HG02973 (cell line): ENCODE results near the gene LCOR.
"Not testable (repeated sequence)": the region's sequence is repeated elsewhere in the genome, so short reads cannot be mapped to it uniquely, and the experiment has no call there.

ENCODE experiments used
- ATAC-seq: cut with Tn5 transposase; IDR thresholded peaks from one replicate; pipeline ENCODE4 v1.9.1; 2021; ENCODE audit warnings: moderate library complexity; ENCODE audit not compliant: unreplicated experiment

The LCOR gene

DNA sequence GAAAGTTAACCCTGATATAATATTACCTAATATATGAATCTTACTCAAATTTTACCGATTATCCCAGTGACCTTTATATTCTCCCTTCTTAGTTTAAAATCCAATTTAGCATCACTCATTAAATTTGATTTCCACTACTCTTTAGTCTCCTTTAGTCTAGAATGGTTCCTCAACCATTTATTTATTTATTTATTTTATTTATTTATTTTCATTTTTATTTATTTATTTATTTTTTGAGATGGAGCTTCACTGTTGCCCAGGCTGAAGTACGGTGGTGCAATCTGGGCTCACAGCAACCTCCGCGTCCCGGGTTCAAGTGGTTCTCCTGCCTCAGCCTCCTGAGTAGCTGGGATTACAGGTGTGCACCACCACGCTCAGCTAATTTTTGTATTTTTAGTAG lies 92.8 kb downstream of the LCOR start:
- no peak for ATAC-seq

DNA sequence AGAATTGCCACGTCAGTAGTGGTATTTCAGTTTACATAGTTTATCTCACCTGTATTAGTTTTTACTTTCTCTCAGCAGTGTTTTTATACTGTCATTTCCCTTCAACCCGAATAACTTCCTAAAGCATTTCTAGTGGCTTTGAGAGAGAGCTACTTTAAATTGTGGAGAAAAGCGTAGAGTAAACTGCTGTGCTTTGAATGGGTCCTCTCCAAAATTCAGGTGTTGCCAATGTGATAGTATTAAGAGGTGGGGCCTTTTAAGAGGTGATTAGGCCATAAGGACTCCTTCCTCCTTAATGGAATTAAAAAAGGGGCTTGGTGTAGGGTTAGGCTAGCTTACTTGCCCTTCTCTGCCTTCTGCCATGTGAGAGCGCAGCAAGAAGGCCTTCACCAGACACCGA lies 98.4 kb downstream of the LCOR start:
- ATAC-seq: no peak

DNA sequence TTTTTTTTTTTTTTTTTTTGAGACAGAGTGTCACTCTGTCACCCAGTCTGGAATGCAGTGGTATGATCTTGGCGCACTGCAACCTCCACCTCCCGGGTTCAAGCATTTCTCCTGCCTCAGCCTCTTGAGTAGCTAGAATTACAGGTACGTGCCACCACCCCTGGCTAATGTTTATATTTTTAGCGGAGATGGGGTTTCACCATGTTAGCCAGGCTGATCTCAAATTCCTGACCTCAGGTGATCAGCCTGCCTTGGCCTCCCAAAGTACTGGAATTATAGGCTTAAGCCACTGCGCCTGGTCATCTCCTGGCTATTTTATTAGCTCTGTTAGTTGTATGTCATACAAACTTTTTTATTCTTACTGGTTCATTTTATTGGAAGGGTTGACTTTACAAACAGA lies 103.0 kb downstream of the LCOR start:
- ATAC-seq: no peak

DNA sequence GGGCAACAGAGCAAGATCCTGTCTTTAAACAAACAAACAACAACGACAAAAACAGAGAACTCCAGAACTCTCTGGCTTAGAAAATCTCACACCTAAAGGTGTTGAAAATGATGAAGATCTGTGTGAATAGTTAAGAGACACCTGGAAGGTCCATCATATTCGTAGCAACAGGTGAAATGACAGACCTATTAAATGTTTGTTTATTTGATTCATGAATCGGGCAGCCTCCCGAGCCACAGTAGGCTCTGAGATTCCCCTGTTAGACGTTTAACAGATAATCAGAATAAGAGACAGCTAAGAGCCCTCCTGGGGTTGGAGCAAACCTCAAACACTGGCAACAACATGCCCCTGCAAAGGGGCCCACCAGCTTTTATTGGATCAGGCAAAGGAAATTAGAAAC lies 103.7 kb downstream of the LCOR start:
- no peak for ATAC-seq

DNA sequence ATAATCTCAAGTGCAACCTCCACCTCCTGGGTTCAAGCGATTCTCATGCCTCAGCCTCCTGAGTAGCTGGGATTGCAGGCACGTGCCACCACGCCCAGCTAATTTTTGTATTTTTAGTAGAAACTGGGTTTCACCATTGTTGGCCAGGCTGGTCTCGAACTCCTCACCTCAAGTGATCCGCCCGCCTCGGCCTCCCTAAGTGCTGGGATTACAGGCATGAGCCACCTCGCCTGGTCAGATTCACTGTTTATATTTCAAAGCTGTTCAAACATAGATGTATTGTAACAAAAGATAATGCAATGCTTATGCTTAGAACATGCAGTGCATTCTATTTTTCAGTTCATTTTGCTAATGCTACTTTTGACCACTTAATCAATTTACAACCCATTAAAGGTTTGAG lies 111.1 kb downstream of the LCOR start:
- not testable (repeated sequence) for ATAC-seq

DNA sequence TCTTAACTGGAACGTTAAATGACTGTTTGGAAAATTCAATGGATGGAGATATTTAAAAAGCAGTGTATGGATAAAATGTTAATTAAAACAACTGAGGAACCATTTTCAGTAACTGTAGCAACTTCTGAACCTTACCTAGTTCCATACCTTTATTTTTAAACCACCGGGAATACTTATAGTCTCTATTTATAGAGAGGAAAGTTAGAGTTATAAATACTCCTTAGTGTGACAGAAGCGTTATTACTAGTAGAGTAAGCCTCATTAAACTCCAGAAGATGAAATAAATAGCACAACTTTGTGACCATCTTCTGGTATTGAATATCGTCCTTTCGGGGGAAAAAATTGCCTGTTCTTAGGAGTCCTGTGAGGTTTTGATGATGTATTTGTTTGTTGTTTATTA lies 114.9 kb downstream of the LCOR start:
- ATAC-seq: no peak

DNA sequence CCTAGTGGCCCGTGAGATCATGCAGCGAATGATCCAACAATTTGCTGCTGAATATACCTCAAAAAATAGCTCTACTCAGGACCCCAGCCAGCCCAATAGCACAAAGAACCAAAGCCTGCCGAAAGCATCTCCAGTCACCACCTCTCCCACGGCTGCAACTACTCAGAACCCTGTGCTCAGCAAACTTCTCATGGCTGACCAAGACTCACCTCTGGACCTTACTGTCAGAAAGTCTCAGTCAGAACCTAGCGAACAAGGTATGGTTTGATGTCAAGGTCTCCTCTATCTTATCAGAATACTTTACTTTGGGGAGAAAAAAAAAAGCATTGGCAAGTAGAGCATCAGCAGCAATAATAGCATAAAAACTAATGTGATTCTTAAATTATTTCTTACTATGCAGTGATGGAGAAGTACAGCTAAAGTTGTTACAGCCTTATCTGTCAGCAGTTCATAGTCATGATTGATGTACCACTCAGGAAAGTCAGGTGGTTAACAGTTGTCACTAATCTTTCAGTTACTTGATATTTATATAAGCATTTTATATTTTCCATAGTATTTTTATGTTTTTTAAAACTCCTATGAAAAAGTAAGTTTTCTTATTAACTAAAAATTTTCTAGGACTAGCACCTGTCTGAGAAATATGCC lies 117.1 kb downstream of the LCOR start:
- ATAC-seq: no peak

DNA sequence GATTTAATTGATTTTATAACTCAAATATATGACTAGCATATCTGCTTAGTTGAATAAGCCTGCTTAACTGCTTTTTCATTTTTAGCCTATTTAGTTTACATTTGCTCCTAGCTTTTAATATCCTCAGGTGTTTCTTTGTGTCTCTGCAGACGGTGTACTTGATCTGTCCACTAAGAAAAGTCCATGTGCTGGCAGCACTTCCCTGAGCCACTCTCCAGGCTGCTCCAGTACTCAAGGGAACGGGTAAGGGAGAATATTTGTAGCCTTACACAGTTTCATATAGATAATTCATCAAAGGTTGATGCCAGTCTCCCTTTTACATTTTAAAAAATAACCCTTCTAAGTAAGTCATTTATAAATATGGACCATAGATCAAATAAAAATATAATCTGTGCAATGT lies 119.9 kb downstream of the LCOR start:
- ATAC-seq: no peak

DNA sequence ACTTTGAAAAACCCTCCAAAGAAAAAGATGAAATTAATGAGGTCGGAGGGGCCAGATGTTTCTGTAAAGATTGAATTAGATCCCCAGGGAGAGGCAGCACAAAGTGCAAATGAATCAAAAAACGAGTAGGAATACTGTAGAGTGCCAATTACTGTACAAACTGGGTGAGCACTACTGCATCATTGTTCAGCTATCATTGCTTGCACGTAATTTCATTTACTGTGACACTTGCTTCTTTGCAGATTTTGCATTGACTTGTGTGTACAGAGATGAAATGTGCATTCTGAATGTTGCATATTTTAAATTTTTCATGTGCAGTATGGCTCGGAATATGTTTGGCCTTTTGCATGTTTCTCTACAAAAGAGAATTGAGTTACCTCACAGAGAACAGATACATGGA lies 123.7 kb downstream of the LCOR start:
- ATAC-seq: no peak

DNA sequence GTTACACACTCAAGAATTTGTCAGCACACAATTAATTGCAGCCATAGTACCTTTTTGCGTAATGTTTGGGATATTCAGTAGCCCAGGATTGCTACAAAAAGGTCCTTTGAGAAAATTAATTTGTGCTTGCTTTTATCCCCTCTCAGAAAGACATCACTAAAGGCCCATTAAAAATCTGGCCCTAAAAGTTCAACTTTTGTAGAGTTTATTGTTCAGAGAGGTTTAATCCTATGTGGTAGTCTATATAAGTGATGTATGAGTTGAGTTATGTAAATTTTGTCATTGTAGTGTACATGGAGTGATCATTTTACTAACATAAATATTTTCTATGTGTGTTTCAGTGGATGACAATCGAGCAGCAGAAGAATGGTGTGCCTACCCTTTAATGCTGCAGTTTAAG lies 126.0 kb downstream of the LCOR start:
- no peak for ATAC-seq

DNA sequence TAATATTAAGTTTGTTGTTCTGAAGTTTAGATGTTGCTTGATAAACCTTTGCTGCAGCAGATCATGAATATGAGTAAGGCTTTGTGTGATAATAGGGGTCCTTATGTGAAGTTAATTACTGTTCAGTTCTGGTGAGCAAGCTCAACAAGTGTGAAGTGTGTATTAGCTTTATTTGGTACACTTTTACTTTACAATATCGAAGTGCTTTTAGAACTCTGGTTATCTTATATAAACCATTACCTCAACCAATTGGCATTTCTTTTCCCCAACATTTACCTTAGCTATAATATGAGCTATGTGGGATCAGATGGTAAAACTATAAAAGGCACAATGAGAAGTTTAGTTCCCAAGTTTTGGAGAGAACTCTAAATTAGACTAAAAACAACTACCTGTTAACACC lies 127.6 kb downstream of the LCOR start:
- ATAC-seq: no peak

DNA sequence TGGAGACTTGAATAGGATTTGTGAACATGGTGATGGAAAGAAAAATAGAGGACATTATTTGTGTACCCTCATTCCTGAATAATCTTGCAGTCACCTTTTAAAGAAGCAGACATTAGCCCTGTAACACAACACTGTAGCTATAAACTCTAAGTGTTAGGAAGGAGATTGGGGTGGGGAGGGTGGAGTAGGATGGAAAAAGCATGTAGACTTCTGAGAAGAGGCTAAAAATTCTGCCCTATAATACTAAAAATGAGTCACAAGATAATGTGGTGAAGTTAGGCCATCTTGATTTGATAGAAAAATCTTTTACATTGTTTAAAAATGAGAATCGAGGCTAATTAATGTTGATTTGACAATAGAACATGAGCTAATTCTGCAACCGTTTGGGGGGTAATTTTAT lies 128.8 kb downstream of the LCOR start:
- no peak for ATAC-seq

DNA sequence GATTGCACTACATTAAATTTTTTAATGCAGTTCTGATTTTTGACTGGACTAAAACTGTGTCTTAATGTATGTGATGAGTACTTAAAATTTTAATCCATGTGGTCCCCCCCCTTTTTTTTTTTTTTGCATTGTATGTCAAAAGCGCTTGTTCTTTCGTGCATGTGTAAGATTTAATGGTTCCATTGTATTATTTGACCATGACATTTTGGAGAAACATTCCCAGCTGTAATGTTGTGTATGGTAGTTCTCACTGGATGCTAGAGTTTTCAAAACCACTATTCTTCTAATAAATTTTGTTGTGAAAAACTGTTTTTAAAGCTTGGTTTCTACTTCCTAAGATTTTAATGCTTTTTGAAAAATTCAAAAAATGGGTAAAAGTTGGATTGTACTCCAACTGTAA lies 132.0 kb downstream of the LCOR start:
- ATAC-seq: no peak

DNA sequence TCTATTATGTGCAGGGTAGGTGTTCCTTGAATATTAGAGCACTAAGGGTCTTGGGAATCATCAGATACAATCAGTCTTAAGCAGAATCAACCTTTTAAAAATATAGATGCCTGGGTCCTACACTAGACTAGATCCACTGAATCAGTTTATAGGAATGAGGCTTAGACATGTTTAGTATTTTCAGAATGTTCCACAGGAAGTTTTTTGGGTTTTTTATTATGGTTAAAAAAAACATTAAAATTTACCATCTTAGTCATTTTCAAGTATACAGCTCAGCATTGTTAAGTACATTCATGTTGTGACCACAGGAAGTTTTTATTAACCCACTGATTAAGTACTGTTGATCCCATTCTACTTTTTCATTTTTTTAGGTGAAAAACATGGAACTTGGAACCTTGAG lies 135.7 kb downstream of the LCOR start:
- ATAC-seq: no peak

DNA sequence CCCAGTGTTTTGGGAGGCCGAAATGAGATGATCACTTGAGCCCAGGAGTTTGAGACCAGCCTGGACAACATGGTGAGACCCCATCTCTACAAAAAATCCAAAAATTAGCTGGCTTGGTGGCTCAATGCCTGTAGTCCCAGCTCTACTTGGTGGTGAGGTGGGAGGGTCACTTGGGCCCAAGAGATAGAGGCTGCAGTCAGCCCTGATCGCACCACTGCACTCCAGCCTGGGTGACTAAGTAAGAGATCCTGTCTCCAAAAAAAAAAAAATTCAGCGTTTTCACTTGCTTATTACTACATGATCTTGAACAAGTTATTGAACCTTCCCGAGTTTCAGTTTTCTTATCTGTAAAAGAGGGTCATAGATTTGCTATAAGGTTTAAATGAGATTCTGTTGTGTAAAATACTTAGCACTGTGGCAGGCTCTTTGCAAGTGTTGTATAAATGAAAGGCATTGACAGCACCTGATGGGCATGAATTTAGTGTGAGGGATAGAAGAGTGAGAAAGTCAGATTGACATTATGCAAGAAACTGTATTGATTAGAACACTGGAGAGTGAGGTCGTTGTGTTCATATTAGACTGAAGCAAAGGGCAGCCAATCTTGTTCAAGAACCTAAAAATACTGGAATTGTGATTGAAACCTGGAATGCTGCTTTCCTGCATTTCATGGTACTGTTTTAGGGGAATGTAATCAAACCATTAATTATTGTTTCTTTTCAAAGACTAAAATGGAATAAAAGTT lies 136.8 kb downstream of the LCOR start:
- no peak for ATAC-seq

DNA sequence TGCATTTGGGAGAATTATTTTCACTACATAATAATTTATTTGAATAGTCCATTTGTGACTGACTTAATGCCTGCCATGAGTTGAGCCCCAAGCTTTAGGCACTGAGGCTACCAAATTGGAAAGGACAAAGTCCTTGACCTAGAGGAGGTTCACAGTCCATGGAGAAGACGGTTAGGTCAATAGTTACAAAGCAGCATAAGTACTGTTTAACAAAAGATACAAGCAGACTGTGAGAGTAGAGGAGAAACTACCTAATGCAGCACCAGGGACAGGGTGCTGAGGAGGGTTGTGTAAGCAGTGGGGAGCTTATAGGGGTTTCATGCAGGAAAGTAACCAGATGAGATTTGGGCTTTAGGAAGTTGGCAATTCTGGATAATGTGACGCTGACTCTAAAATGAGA lies 139.2 kb downstream of the LCOR start:
- no peak for ATAC-seq

DNA sequence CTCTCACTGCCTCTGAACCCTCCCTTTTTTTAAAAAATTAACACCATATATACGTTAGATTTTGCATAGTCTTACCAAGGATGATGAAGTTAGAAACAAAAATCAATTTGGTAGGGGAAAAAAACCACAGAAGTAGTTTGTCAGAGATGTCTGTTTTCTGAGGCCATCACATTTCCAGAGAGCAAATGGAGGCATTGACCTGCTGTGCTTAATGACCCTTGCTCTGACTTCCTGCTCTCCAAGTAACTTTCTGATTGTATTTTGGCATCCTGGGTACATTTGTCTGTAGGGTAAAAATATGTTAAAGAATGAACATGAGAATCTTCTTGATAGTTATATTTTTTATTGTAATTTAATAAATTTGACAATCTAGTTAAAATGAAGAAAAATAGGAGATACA lies 140.2 kb downstream of the LCOR start:
- no peak for ATAC-seq

DNA sequence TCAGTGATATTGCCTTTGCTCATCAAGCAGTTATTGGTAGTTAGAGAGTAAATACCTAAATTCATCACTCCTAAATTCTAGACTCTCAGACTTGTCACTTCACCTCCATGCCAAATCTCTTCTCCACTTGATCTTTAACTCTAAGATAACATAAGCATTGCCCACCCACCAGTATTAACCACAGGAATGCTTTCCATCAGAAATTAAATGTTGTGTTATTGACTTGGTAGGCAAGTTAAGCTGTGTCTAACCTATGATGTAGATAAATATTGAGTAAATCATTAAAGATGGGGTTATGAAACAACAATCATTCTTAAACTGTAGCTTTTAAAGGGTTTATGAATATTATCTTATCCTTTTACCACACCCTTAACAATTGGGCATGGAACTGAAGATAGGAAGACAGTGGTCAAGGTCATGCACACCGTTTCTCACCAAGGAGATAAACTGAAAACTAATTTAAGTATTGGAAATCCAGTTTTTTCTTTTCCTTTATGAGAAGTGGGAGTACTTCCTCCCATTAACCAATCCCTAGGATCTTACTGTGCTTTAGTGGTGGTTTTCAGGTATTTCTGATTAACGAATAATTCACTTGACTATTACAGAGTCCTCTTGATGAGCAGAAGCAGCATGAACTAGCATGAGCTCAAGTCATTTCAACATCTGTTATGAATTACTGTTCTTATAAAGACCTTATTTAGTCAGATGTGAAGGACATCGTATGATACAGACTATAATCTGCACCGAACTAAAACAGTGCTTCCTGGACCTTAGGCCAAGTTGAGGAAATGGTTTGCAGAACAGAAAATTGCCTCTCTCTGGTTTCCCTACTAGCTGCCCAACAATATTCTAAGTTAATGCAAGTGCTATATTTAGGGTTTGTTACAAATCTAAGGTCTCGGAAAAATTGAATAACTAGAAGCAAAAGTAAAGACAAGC lies 142.0 kb downstream of the LCOR start:
- no peak for ATAC-seq

DNA sequence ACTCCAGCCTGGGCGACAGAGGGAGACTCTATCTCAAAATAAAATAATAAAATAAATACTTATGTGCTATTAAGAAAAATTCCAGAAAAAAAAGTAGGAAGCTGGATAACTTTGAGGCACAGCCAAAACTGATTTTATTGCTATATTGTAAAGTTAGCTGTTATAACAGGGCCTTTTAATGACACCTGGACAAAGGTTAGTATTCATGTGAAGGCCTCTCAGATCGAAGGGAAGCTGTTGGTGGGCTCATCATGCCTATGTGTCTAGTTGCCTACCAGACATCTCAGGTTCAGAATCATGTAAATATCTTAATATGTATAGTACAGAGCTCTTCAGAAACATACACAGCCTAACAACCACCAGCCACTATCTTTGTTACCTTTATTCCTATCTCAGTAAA lies 143.0 kb downstream of the LCOR start:
- no peak for ATAC-seq

DNA sequence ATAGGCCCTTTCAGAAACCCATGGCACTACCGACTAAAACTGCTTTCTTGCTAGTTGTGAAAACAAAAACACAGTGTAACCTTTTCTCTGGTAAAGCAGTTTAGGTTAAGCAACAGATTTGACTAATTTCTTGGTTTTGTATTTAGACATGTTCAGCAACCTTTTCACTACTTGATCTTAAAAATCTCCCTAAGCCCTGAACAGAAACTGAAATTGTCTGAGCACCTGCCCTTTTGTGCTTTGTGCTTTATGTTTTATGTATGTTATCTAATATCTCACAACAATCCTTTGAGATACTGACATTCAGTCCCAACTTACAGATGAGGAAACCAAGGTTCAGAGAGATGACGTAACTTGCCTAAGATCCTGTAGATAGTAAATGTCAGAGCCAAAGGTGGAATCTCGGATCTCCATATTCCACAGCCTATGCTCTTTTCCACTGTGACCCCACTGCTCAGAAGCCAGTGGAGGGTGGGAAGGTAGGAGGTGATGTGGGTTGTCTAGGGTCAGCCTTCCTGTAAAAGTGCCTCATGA lies 146.6 kb downstream of the LCOR start:
- ATAC-seq: peak; percentile 71

DNA sequence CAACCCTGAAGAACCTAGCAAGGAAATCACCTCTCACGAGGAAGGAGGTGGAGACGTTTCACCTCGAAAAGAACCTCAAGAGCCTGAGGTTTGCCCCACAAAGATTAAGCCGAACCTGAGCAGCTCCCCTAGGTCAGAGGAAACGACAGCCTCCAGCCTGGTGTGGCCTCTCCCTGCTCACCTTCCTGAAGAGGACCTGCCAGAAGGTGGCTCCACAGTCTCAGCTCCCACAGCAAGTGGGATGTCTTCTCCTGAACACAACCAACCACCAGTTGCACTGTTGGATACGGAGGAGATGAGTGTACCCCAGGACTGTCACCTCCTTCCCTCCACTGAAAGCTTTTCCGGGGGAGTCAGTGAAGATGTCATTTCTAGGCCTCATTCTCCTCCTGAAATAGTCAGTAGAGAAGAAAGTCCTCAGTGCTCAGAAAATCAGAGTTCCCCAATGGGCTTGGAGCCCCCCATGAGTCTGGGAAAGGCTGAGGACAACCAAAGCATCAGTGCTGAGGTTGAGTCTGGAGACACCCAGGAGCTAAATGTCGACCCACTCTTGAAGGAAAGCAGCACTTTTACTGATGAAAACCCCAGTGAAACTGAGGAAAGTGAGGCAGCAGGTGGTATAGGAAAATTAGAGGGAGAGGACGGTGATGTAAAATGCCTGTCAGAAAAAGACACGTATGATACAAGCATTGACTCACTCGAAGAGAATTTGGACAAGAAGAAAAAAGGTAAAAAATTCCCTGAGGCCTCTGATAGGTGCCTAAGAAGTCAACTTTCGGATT lies 150.2 kb downstream of the LCOR start:
- no peak for ATAC-seq
